NT2/D1 (cell line): Measurements from ENCODE around the gene KMT2D.

Experiments
- DNase-seq: peaks from one replicate; pipeline ENCODE4 v3.0.0-alpha.2; 2011; ENCODE audit warnings: low read depth, low spot score
- H3K27me3 ChIP-seq: 2 replicates; pipeline ENCODE4 v1.6.0; 2011; ENCODE audit warnings: mild to moderate bottlenecking; ENCODE audit not compliant: insufficient read length, insufficient read depth
- H3K36me3 ChIP-seq: 2 replicates; pipeline ENCODE4 v1.6.1; 2011; ENCODE audit warnings: mild to moderate bottlenecking, low read length, mixed read lengths; ENCODE audit not compliant: insufficient read depth, insufficient read length
- H3K4me1 ChIP-seq: 2 replicates; pipeline ENCODE4 v1.5.1; 2011; ENCODE audit not compliant: insufficient read depth, insufficient read length
- H3K4me3 ChIP-seq: 2 replicates; pipeline ENCODE4 v1.5.1; 2011; ENCODE audit warnings: low read depth; ENCODE audit not compliant: insufficient read length
- H3K9ac ChIP-seq: 2 replicates; pipeline ENCODE4 v1.6.0; 2011; ENCODE audit warnings: low read depth; ENCODE audit not compliant: insufficient read length
- H3K9me3 ChIP-seq: 2 replicates; pipeline ENCODE4 v1.5.1; 2011; ENCODE audit warnings: mild to moderate bottlenecking, low read length; ENCODE audit not compliant: insufficient read depth
- SUZ12 ChIP-seq: IDR thresholded peaks from 2 replicates; pipeline ENCODE4 v1.6.1; 2011; ENCODE audit not compliant: insufficient read length, insufficient read depth; ENCODE audit errors: extremely low read depth
- YY1 ChIP-seq: IDR thresholded peaks from 2 replicates; pipeline ENCODE4 v1.6.1; 2011; ENCODE audit not compliant: insufficient read length, insufficient read depth
- ZNF274 ChIP-seq: IDR thresholded peaks from 2 replicates; pipeline ENCODE4 v1.6.1; 2011; ENCODE audit warnings: mild to moderate bottlenecking, low read depth, low read length

Gene KMT2D

GRCh38 chr12:49041881-49042484, 18.6 kb downstream of the KMT2D start:
- no peak overlapping the region for H3K4me3 ChIP-seq
- no peak overlapping the region for H3K9ac ChIP-seq
- H3K9me3 ChIP-seq = no peaks in the 10 kb centered on the region
- H3K36me3 ChIP-seq = peaks cover 98% of the 10 kb centered on the region
- no peak for TF ChIP-seq ZNF274
- no peak for TF ChIP-seq SUZ12
- TF ChIP-seq YY1 = no peak
- peaks cover 3% of the 10 kb centered on the region for H3K4me1 ChIP-seq
- H3K27me3 ChIP-seq = no peaks in the 10 kb centered on the region
- DNase-seq = no peak

GRCh38 chr12:49041036-49041880, 19.3 kb downstream of the KMT2D start:
- Histone ChIP-seq H3K4me1 (peaks cover 3% of the 10 kb centered on the region), H3K36me3 (peaks cover 98% of the 10 kb centered on the region), H3K9ac (no peak overlapping the region), H3K9me3 (no peaks in the 10 kb centered on the region), H3K4me3 (no peak overlapping the region), H3K27me3 (no peaks in the 10 kb centered on the region)
- DNase-seq = no peak
- TF ChIP-seq ZNF274 (no peak), SUZ12 (no peak), YY1 (no peak)

- no peak overlapping the region for H3K4me3 ChIP-seq
- no peak for TF ChIP-seq SUZ12
- TF ChIP-seq YY1 = no peak
- no peak for TF ChIP-seq ZNF274
- no peak for DNase-seq
- H3K4me1 ChIP-seq = peaks cover 3% of the 10 kb centered on the region
- peaks cover 96% of the 10 kb centered on the region for H3K36me3 ChIP-seq
- H3K9ac ChIP-seq = no peak overlapping the region
- H3K27me3 ChIP-seq = no peaks in the 10 kb centered on the region
- H3K9me3 ChIP-seq = no peaks in the 10 kb centered on the region
These were observed 20.2 kb downstream of the KMT2D start for GRCh38 chr12:49040364-49040855.

GRCh38 chr12:49039421-49040363, 20.9 kb downstream of the KMT2D start:
- Histone ChIP-seq H3K36me3 (peaks cover 97% of the 10 kb centered on the region), H3K9me3 (no peaks in the 10 kb centered on the region), H3K27me3 (no peaks in the 10 kb centered on the region), H3K4me1 (peaks cover 3% of the 10 kb centered on the region), H3K4me3 (no peak overlapping the region), H3K9ac (no peak overlapping the region)
- TF ChIP-seq ZNF274 = no peak
- no peak for TF ChIP-seq YY1
- no peak for TF ChIP-seq SUZ12
- DNase-seq = no peak

GRCh38 chr12:49038291-49038955, 22.2 kb downstream of the KMT2D start:
- Histone ChIP-seq H3K4me3 (no peak overlapping the region), H3K27me3 (no peaks in the 10 kb centered on the region), H3K9me3 (no peaks in the 10 kb centered on the region), H3K4me1 (peaks cover 3% of the 10 kb centered on the region), H3K36me3 (peaks cover 97% of the 10 kb centered on the region), H3K9ac (no peak overlapping the region)
- TF ChIP-seq YY1 (no peak), SUZ12 (no peak), ZNF274 (no peak)
- DNase-seq = no peak

- no peak for DNase-seq
- Histone ChIP-seq H3K4me3 (no peak overlapping the region), H3K4me1 (peaks cover 3% of the 10 kb centered on the region), H3K27me3 (no peaks in the 10 kb centered on the region), H3K9me3 (no peaks in the 10 kb centered on the region), H3K9ac (no peak overlapping the region), H3K36me3 (peaks cover 97% of the 10 kb centered on the region)
- no peak for TF ChIP-seq SUZ12
- TF ChIP-seq YY1 = no peak
- no peak for TF ChIP-seq ZNF274
These were observed 22.7 kb downstream of the KMT2D start for GRCh38 chr12:49037947-49038237.
